Thoracic aorta endothelial cell (primary cell): ENCODE measurements around the gene MRPS35. TPM values are rescaled to one million over a fixed set of nuclear protein-coding genes. Genes with fewer than 3 reads are reported as not detected.

ENCODE experiments used
- small RNA-seq: library from RNA; depleted of rRNA; stranded (forward); fragments of <200 nt; gene quantifications from one replicate; pipeline ENCODE3, GENCODE V24; 2012
- total RNA-seq: library from RNA; depleted of rRNA; stranded (reverse); fragments of >200 nt; gene quantifications from 2 replicates; pipeline ENCODE4 v1.2.3, GENCODE V29; 2012

The MRPS35 gene
- 78.5 and 80.7 TPM in 2 replicates for total RNA-seq

DNA sequence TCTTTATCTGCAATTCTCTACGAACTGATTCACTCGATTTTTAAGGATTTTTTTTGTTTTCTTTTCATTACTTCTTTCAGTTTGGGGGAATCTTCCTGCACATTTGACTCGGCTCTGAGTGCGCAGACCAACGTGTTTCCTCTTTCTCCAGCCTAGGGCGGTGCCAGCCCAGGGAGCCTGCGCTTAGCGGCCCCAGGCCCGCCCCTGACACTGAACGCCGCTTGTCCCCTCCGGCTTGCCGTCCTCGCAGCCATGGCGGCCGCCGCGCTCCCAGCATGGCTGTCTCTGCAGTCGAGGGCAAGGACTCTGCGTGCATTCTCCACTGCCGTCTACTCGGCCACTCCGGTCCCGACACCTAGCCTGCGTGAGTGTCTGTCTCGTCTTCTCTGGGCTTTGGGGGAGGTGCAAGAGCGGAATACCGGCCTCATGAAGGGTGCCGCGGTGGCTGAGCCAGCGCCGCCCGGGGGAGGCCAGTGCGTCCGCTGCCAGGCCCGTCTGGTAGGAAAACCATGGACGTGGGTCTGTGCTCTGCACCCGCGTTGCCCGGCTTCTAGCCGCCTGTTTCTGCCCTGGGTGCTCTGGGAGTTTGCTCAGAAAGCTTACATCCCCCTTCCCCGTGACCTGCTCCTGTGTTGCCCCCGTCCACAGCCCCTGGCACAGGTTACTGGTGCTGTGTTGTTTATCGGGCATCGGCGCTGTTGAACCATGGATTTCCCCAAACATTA lies at the start of gene MRPS35:
Gene MRPS35, plus strand, starts transcription at position 241 of the 725 bp plus-strand sequence. Its CDS starts 12 bp downstream, at position 253.

DNA sequence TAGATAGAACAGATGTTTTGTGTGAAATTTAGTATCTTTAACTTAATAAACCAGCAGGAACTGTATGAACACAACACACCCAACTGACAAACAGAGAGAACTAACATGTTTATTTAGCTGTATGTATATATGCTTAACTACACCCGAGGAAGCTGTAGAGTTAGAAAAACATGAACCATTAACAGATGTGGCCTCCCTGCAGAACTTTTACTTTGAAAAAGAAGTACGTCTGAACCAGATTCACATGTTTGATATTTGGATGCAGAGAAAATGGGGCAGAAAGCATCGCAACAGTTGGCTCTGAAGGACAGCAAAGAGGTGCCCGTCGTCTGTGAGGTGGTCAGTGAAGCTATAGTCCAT lies 14.4 kb upstream of the MRPS35 start, which contains the start of gene REP15:
Gene REP15, plus strand, starts transcription at position 155 of the 360 bp plus-strand sequence. Its CDS starts 116 bp downstream, at position 271.

DNA sequence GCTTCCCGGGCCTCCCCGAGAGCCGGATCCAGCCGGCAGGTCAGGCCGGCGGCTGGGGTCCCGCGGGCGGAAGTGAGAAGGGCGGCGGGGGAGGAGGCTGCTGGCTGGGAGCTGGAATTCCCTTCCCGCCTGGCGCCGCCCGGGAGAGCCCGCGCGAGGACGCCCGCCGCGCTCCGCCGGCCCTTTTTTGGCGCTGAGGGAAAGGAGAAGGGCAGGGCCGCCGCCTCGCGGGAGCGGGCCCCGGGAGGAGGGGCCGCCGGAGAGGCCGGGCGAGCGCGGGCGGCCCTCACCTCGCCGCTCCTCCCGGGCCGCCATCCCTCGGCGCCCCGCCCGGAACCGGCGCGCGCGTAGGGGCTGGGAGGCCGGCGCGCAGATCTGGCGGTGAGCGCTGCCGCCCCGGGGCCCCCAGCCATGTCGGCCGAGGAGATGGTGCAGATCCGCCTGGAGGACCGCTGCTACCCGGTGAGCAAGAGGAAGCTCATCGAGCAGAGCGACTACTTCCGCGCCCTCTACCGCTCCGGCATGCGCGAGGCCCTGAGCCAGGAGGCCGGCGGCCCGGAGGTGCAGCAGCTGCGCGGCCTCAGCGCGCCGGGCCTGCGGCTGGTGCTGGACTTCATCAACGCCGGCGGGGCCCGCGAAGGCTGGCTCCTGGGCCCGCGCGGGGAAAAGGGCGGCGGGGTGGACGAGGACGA lies 69.4 kb downstream of the MRPS35 start, which contains the start of the genes KLHL42 and MANSC4:
Gene KLHL42, plus strand, starts transcription at position 314 of the 692 bp plus-strand sequence. Its CDS starts 98 bp downstream, at position 412.
Gene MANSC4, minus strand, starts transcription at position 317 of the 692 bp plus-strand sequence. CDS start 8,960 bp downstream, outside the sequence.

Small RNA genes lying within 50 kb of the gene (small RNA-seq; reads per million reads assigned to genes)
- gene RF00019: not detected

Other genes with a start within 250 kb of the MRPS35 start
- gene PPFIBP1, start 186.6 kb upstream of the MRPS35 start, total RNA-seq: 282 and 317 TPM in 2 replicates
- gene REP15, start 14.4 kb upstream of the MRPS35 start, total RNA-seq: 6.3 and 6.6 TPM in 2 replicates
- gene KLHL42, start 69.4 kb downstream of the MRPS35 start, total RNA-seq: 31.6 and 32.4 TPM in 2 replicates
- gene MANSC4, start 69.4 kb downstream of the MRPS35 start, total RNA-seq: 0.13 and 0.14 TPM in 2 replicates